HCEC 1CT (cell line): Measurements from ENCODE around the gene PIK3R2.

Source experiments
- DNase-seq: peaks from one replicate; pipeline ENCODE4 v3.0.0-alpha.2; 2017

PIK3R2 gene

DNA sequence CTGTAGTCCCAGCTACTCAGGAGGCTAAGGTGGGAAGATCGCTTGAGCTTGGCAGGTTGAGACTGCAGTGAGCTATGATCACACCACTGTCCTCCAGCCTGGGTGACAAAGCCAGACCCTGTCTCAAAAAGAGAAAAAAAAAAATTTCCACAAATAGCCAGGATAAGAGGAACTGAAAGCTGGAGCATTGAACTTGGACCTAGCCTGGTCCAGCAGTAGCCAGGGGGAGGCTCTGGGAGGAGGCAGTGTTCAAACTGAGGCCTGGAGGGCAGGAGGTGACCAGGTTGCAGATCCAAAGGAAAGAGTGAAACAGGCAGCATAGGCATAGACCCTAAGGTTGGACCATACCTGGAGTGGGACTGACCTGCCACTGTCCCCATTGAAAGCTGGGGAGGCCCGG, 26.9 kb upstream of the PIK3R2 start:
- DNase-seq = no peak

DNA sequence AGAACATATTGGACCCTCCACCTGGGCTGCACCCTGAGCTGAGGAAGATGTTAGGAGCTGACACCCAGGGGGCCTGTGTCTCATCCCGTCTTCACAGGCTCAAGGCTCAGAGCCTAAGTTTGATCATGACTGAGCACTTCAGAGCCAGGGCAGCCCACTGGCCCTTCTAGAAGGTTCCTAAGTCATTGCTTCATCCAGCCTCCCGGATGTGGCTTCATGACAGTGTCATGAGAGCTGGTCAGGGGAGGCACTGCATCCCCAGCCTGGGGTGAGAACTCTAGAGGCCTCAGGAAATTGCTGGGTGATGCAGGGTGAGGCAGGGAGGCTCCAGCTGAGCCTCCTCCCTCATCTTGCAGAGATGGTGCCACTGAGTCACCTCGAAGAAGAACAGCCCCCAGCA, 24.9 kb upstream of the PIK3R2 start:
- DNase-seq = no peak

DNA sequence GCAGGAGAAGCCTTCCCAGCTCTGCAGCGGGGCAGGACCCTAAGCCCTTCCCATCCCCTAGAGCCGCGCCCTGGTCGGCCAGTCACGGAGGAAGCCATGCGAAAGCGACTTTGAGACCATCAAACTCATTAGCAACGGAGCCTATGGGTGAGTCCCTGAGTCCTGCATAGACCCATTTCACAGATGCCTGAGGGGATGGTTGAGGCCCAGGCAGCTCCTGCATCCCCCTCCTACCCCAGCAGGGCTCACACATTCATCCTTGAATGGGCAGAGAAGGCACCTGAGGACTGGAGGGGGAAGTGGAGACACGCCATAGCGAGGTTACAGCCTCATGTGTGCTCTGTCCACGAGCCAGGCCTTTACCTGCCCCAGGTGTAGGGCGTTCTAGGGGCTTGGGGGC, 24.2 kb upstream of the PIK3R2 start:
- no peak for DNase-seq

DNA sequence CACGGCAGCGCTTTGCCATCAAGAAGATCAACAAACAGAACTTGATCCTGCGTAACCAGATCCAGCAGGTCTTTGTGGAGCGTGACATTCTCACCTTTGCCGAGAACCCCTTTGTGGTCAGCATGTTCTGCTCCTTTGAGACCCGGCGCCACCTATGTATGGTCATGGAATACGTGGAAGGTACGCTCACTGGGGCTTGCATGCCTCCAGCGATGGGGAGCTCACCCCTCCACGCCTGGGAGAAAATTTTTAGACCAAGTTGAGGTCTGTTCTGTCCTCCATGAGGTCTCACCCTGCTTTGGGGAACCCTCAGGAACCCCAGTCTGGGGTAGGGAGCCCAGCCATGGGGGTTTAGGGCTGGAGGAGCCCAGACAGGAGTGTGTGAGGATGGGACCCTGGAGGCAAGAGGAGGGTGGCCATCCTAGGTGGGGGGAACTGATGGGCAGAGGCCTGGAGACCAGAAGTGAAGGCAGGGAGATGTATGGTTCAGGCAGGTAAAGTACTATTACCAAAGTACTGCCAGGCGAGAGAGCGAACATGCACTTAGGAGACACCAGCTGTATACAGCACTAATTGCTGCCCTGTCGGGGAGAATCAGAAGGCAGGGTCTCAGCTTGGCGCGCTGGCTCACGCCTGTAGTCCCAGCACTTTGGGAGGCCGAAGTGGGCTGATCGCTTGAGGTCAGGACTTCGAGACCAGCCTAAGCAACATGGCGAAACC, 22.3 kb upstream of the PIK3R2 start:
- DNase-seq = no peak

DNA sequence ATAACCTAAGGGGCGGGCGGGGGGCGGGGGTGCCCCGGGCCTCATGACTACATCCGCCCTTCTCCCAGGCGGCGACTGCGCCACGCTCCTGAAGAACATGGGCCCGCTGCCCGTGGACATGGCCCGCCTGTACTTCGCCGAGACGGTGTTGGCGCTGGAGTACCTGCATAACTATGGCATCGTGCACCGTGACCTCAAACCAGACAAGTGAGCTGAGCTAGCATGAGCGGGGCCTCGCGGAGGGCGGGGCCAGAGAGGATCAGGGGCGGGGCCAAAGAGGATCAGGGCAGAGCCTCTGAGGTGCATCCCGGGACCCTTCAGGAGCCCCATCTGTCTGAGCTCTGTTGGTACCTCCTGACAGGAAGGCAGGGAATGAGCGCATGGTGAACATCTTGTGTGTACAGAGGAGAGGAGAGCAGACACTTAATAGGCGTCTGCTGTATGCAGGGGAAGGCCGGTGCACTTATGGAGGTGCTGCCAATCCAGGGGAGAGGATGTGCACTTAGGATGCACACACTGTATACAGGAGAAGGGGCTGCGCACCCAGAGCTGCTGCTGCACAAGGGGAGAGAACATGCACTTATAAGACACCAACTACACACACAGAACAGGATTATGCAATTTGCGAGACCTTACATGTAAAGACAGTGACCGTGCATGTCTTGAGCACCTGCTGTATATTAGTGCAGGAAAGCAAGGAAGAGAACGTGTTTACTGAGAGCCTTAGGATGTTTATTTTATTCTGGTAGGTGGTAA, 20.9 kb upstream of the PIK3R2 start:
- DNase-seq = no peak

DNA sequence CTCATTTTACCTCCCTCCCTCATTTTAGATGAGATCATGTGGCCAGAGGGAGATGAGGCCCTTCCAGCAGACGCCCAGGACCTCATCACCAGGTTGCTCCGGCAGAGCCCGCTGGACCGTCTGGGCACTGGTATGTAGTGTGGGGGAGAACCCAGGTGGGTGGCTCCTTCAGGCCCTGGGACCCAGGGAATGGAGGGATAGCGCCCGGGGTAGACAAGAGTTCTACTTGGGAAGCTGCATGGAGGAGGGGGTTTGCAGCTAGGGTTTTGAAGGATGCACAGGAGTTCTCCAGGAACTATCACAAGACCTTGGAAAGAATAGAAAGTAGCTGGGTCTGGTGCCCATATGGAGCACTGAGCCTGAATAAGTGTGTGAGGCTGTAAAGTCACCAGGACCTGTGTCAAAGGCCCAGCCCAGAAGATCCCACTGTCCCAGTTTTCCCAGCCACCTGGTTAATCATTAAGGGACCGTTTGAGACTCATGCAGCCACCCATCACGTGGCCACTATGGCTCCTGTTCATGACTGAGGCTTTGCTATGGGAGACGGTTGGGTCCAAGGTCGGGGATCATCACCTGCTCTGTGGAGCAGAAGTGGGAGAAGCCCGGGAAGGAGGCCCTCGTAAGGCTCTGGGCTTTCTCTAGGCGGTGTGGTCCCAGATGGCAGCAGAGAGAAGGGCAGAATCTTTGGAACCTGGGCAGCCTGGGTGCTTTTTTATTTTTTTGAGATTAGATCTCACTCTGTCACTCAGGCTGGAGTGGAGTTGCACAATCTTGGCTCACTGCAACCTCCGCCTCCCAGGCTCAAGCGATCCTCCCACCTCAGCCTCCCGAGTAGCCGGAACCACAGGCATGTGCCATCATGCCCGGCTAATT, 17.0 kb upstream of the PIK3R2 start:
- no peak for DNase-seq

DNA sequence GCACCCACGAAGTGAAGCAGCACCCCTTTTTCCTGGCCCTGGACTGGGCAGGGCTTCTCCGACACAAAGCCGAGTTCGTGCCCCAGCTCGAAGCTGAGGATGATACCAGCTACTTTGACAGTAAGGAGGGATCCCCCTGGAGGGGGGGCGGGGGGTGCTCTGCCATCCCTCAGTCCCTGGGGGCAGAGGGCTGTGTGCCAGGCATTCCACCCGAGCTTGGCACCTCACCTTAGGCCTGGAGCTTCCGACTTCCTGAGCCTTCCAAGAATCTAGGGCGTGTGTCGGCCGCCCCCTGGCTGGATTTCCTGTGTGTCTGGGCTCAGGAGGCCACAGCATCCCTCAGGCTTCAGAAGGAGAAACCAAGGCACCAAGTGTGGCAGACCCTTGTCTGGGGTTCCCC, 15.7 kb upstream of the PIK3R2 start:
- DNase-seq = no peak

DNA sequence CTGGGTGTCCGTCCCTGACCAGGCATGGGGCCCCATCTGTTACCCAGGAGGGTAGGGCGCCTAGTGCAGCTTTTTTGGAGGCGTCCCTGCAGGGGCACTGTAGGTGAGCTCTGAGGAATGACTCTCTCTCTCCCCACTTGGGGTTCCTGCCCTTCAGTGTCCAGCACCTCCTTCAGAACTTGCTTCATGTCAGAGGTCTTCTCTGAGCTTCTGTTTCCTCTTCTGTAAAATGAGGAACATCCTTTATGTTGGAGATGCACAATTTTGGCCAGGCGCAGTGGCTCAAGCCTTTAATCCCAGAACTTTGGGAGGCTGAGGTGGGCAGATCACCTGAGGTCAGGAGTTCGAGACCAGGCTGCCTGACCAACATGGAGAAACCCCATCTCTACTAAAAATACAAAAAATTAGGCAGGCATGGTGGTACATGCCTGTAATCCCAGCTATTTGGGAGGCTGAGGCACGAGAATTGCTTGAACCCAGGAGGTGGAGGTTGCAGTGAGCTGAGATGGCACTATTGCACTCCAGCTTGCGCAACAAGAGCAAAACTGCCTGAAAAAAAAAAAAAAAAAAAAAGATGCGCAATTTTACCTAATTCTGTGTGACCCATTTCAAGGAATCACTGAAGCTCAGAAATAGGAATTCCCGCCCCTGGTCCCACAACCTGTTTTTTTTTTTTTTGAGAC, 15.2 kb upstream of the PIK3R2 start:
- DNase-seq = no peak

DNA sequence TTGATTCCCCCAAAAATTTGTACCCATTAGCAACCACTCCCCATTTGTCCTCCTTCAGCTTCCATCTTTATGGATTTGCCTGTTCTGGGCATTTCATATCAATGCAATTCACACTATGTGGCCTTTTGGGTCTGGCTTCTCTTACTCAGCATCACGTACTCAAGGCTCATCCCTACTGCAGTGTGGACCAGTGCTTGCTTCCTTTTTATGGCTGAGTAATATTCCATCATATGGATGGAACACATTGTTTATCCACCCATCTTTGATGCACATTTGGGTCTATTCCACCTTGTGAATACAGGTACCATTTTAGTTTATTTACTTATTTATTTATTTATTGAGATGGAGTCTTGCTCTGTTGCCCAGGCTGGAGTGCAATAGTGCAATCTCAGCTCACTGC, 12.5 kb upstream of the PIK3R2 start:
- DNase-seq = no peak

DNA sequence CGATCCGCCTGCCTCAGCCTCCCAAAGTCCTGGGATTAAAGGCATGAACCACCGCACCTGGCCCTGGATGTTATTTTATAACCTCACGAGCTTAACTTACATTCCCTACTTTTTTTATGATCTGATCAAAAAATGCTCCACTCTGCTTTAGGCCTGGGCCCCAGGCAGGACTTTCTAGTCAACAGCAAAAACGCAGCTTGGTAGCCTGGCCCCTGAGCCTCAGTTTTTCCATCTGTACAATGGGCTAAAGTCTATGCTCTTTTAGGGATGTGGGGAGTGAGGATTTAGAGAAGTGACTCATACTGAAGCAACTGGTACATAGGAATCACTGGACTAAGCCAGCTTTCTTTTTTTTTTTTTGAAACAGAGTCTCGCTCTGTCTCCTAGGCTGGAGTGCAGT, 11.9 kb upstream of the PIK3R2 start:
- DNase-seq = peak; percentile 26

DNA sequence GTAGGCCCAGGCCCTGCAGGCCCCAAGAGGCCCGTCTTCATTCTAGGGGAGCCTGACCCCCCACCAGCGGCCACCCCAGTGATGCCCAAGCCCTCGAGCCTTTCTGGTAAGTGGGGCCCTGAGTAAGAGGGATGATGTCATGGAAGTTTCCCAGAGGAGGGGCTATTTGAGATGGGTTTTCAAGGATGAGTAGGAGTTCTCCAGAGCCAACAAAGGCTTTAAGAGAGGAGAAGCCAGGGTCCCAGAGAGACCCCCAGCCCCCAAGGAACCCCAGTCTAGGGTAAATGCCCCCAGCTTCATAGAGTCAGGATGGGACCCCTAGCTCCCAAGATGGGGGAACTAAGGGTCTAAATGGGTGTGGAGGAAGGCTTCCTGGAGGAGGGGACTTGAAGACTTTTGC, 9.1 kb upstream of the PIK3R2 start:
- DNase-seq = no peak

DNA sequence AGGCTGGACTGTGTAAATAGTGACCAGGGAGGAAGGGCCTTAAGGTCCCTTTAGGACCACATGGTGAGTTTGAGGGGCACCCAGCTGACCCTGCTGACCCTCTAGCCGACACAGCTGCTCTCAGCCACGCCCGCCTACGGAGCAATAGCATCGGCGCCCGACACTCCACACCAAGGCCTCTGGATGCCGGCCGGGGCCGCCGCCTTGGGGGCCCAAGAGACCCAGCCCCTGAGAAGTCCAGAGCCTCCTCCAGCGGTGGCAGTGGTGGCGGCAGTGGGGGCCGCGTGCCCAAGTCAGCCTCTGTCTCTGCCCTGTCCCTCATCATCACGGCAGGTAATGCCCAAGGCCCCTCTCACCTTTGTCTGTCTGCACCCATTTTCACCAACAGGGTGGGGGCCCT, 8.6 kb upstream of the PIK3R2 start:
- DNase-seq = no peak

DNA sequence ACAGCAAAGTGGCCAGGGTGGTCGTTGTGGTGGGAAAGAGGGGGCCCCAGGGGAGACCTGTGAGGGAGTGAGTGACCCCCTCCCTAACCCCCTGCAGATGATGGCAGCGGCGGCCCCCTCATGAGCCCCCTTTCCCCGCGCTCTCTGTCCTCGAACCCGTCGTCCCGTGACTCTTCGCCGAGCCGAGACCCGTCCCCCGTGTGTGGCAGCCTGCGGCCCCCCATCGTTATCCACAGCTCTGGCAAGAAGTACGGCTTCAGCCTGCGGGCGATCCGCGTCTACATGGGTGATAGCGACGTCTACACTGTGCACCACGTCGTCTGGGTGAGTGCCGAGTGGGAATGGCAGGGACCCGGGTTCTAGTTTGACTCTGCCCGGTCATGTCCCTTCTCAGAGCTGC, 8.1 kb upstream of the PIK3R2 start:
- DNase-seq = no peak

DNA sequence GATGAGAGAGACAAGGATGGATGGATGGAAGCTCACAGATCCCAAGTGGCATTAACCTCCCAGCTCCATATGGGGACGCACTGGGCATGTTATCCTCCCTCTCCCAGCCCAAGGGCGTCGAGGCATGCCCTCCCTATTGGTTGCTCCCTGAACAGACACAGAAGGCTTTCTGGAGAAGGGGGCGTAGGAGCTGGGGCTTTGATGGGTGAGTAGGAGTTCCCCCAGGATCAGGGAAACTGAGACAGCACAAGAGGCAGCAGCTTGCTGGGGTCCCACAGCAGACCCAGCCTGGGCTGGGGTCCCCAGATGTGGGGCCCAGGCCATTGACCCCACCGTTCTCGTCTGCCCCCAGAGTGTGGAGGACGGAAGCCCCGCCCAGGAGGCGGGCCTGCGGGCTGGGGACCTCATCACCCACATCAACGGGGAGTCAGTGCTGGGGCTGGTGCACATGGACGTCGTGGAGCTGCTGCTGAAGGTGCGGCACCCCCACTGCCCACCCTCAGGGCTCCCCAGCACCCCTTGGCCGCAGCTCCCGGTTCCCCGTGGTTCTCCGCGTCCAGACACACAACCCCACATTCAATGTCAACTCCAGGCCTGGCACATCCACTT, 7.5 kb upstream of the PIK3R2 start:
- no peak for DNase-seq

DNA sequence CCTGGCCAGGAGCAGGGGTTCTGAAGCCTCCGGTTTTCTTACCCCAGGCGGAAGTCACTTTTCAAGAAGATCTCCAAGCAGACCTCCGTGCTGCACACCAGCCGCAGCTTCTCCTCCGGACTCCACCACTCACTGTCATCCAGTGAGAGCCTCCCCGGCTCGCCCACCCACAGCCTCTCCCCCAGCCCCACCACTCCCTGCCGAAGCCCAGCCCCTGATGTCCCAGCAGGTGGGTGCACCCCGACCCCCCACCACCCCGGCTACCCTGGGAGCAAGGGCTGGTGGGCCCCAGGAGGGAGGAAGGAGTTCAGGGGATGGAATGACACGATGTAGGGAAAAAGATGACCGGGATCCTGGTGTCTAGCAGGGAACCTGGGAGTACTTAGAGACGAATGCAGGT, 5.6 kb upstream of the PIK3R2 start:
- no peak for DNase-seq

DNA sequence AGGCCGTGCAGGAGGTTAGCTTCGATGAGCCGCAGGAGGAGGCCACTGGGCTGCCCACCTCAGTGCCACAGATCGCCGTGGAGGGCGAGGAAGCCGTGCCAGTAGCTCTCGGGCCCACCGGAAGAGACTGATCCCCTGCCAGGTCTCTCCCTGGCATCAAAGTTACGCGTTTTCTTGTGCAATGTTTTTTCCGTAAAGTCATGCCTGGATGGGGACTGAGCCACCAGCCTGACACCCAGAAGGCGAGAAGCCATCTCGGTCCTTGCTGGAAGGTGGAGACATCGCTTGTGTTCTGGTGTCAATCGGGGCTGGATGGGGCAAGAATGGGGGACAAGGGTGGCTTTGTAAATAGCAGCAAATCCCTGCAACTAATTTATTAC, 3.4 kb upstream of the PIK3R2 start:
- no peak for DNase-seq

DNA sequence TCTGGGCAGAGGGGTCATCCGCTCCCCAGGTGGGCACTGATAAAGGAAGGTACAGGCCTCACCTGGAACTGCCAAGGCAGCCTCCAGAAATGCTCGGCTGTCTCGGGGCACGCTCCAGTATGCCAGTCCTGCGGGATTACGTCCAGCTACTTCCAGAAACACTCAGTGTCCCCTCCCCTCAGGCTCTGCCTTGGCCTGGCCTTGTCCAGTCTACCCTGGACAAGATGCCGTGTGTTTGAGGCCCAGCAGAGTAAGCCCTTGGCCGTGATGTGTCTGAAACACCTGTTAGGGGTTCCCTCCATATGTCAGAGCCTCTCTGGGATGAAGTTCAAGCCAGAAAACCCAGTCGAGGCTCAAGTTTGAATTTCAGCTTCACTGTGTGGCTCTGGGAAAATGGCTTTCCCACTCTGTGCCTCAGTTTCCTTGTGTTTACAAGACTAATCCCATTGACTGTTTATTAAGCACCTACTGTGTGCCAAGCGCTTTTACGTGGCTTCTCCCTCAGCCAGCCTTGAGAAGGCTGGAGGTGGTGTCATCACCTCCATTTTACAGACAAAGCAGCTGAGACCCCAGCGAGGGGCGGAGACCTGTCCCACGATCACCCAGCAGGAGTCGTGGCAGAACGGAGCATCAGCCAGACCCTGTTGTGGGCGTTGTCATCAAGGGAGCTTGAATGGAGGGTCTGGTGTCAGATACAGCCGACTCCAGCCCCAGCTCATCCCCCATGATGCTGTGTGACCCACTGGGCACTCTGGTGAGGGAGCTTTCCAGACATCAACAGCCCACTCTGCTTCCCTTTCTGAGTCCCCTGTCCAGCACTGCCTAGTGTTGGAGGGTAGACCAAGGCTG, 2.0 kb upstream of the PIK3R2 start:
- no peak for DNase-seq

DNA sequence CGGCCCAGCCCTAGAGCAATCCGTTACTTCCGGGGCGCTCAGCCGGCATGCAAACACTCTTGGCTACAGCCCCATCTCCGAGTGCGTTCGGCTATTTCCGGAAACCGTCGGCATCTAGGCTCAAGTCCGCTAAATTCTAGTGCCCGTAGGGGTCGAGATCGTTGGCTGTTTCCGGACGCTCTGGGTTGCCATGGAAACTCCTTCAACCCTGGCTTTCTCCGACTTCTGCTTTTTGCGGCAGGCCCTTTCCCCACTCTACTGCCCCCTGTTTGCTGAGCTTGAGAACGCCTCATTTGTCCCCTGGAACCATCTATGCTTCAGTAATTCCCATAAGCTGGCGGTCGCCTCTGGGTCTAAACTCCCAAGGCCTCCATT, 534 bp upstream of the PIK3R2 start:
- peak; percentile 96 for DNase-seq

DNA sequence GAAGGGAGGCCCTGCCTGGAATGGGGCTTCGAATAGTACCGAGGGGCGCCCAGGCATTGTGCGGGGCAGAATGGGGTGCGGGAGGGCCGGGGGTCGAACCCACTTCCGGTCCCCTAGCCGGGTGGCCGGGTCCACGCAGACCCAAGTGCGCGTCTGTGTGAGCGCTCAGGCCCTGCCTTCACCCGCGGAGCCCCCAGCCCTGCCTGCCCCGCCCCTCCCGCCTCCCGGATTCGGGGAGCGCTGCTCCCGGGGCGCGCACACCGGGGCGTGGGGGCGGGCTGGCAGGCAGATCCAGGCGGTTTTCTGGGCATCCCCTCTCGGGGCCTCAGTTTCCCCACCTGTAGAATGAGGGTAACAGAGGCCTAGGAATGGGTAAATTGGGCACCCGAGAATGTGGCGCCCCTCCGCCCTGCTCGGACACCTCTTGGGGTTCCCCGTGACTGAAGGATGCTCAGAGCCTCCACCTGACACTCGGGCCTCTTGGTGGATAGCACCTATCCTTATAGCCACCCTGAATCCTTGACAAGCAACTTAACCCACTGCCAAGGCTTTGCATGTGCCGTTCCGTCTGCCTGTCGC, 682 bp downstream of the PIK3R2 start:
- no peak for DNase-seq

DNA sequence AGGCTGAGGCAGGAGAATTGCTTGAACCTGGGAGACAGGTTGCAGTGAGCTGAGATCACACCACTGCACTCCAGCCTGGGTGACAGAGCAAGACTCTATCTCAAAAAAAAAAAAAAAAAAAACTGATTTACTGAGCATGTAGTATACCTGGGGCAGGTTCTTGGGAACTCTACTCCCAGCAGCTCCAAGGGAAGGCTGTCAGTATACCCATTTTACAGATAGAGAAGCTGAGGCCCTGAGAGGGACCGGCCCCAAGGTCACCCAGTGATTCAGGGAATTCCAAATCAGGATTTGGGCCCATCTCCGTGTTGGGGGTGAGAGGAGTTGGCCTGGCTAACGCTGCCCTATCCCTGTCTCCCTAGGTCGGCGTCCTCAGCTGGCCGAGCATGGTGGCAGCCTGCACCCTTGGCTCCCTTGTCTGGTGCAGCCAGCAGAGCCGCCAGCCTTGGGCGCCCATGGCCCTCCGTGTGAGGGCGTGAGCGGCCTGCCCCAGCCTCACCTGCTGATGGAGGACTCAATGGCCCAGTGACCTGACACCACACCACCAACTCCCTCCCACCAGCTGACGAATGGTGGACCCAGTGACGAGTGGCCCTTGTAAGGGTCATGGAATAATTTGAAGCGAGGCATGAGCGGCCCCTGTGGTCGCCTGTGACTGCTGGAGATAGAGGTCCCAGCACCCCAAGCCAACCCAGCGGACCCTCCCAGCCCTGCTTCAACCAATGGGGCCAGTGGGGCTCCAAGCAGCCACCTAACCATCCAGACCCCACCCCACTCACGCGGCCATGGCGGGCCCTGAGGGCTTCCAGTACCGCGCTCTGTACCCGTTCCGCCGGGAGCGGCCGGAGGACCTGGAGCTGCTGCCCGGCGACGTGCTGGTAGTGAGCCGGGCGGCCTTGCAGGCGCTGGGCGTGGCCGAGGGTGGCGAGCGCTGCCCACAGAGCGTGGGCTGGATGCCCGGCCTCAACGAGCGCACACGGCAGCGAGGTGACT, 2.4 kb downstream of the PIK3R2 start:
- DNase-seq = no peak
